NCI-H1092 (cell line): ENCODE results near the gene DNM3.

Source experiments
- DNase-seq: peaks from one replicate; lab custom pipeline; 2025; lab: John Stamatoyannopoulos, UW

The DNM3 gene

GRCh38 chr1:172397221-172397620 lies 555.9 kb downstream of the DNM3 start:
- DNase-seq = no peak

- no peak for DNase-seq
Observed at GRCh38 chr1:172397633-172398032, 556.3 kb downstream of the DNM3 start.

GRCh38 chr1:172398193-172398592 lies 556.9 kb downstream of the DNM3 start:
- DNase-seq = no peak

- no peak for DNase-seq
Observed at GRCh38 chr1:172398970-172399755, 557.9 kb downstream of the DNM3 start.

- DNase-seq = no peak
Observed at GRCh38 chr1:172399756-172400721, 558.7 kb downstream of the DNM3 start.

GRCh38 chr1:172400722-172401105 lies 559.4 kb downstream of the DNM3 start:
- DNase-seq = no peak

GRCh38 chr1:172401477-172401876 lies 560.2 kb downstream of the DNM3 start:
- no peak for DNase-seq

GRCh38 chr1:172401892-172402291 lies 560.6 kb downstream of the DNM3 start:
- no peak for DNase-seq

GRCh38 chr1:172402878-172403569 lies 561.7 kb downstream of the DNM3 start:
- no peak for DNase-seq

- DNase-seq = no peak
Observed at GRCh38 chr1:172404121-172404520, 562.8 kb downstream of the DNM3 start.

GRCh38 chr1:172405912-172406311 lies 564.6 kb downstream of the DNM3 start:
- DNase-seq = no peak

GRCh38 chr1:172406968-172407367 lies 565.7 kb downstream of the DNM3 start:
- DNase-seq = no peak

- no peak for DNase-seq
Observed at GRCh38 chr1:172408958-172409357, 567.7 kb downstream of the DNM3 start.

GRCh38 chr1:172410027-172410426 lies 568.7 kb downstream of the DNM3 start:
- DNase-seq = no peak

GRCh38 chr1:172411791-172412338 lies 570.6 kb downstream of the DNM3 start:
- DNase-seq = no peak

- no peak for DNase-seq
Observed at GRCh38 chr1:172414331-172414730, 573.0 kb downstream of the DNM3 start.

GRCh38 chr1:172416496-172417035 lies 575.3 kb downstream of the DNM3 start:
- DNase-seq = no peak

- no peak for DNase-seq
Observed at GRCh38 chr1:172417557-172417956, 576.3 kb downstream of the DNM3 start.

- no peak for DNase-seq
Observed at GRCh38 chr1:172420385-172420784, 579.1 kb downstream of the DNM3 start, which contains the start of gene C1orf105. Gene C1orf105, plus strand, starts transcription at chr1:172420685. Its CDS starts 201 bp downstream, at chr1:172420886.

- DNase-seq = no peak
Observed at GRCh38 chr1:172421974-172422604, 580.8 kb downstream of the DNM3 start.

- no peak for DNase-seq
Observed at GRCh38 chr1:172423336-172423735, 582.0 kb downstream of the DNM3 start.
